MM.1S (cell line): Measurements from ENCODE around the gene TMCO4.

Experiments
- DNase-seq: peaks from one replicate; pipeline ENCODE4 v3.0.0-alpha.2; 2015
- H2AFZ ChIP-seq: fragments of 300-600 bp; sonication (generic); 2 replicates; pipeline ENCODE4 v1.6.0; 2016; ENCODE audit warnings: antibody characterized with exemption, low read length
- H3F3A ChIP-seq: fragments of 300-600 bp; sonication (generic); 2 replicates; pipeline ENCODE4 v1.6.1; 2016; ENCODE audit warnings: mild to moderate bottlenecking, antibody characterized with exemption, low read length, moderate library complexity, mixed read lengths; ENCODE audit not compliant: insufficient read depth
- H3K27ac ChIP-seq: fragments of 300-600 bp; sonication (generic); 2 replicates; pipeline ENCODE4 v1.5.1; 2016; ENCODE audit warnings: mild to moderate bottlenecking, low read length
- H3K27me3 ChIP-seq: fragments of 300-600 bp; sonication (generic); replicated peaks from 2 replicates; pipeline ENCODE4 v1.6.0; 2016; ENCODE audit warnings: low read length; ENCODE audit not compliant: insufficient read depth
- H3K36me3 ChIP-seq: fragments of 300-600 bp; sonication (generic); replicated peaks from 2 replicates; pipeline ENCODE4 v1.6.1; 2016; ENCODE audit warnings: mild to moderate bottlenecking, low read length, mixed read lengths; ENCODE audit not compliant: insufficient read depth
- H3K4me1 ChIP-seq: fragments of 300-600 bp; sonication (generic); 2 replicates; pipeline ENCODE4 v1.6.1; 2016; ENCODE audit warnings: low read length, mixed read lengths
- H3K4me2 ChIP-seq: fragments of 300-600 bp; sonication (generic); 2 replicates; pipeline ENCODE4 v1.6.0; 2016; ENCODE audit warnings: low read depth, low read length
- H3K4me3 ChIP-seq: fragments of 300-600 bp; sonication (generic); 2 replicates; pipeline ENCODE4 v1.5.1; 2016; ENCODE audit warnings: low read length, mixed read lengths
- H3K79me2 ChIP-seq: fragments of 300-600 bp; sonication (generic); 2 replicates; pipeline ENCODE4 v1.6.1; 2016; ENCODE audit warnings: mixed run types, low read length, mixed read lengths
- H3K9ac ChIP-seq: fragments of 300-600 bp; sonication (generic); 2 replicates; pipeline ENCODE4 v1.6.1; 2016; ENCODE audit warnings: low read length, mixed read lengths
- H3K9me2 ChIP-seq: fragments of 300-600 bp; sonication (generic); replicated peaks from 2 replicates; pipeline ENCODE4 v1.6.1; 2016; ENCODE audit warnings: mild to moderate bottlenecking, low read length, mixed read lengths; ENCODE audit not compliant: insufficient read depth
- H3K9me3 ChIP-seq: fragments of 300-600 bp; sonication (generic); replicated peaks from 2 replicates; pipeline ENCODE4 v1.6.1; 2016; ENCODE audit warnings: mild to moderate bottlenecking, low read length, mixed read lengths; ENCODE audit not compliant: insufficient read depth
- H4K20me1 ChIP-seq: fragments of 300-600 bp; sonication (generic); 2 replicates; pipeline ENCODE4 v1.6.1; 2016; ENCODE audit warnings: mild to moderate bottlenecking, low read length, moderate library complexity, mixed read lengths; ENCODE audit not compliant: insufficient read depth
- EZH2 ChIP-seq: fragments of 300-600 bp; sonication (generic); optimal IDR thresholded peaks from 2 replicates; pipeline ENCODE3; 2017; ENCODE audit warnings: low read depth, mild to moderate bottlenecking, antibody characterized with exemption, low read length, mixed read lengths
- EZH2phosphoT487 ChIP-seq: fragments of 300-600 bp; sonication (generic); IDR thresholded peaks from 2 replicates; pipeline ENCODE4 v1.6.1; 2018; ENCODE audit warnings: antibody characterized with exemption, low read length
- TF ChIP-seq, protein P1 (sequence below): fragments of 300-600 bp; sonication (generic); IDR thresholded peaks from 2 replicates; pipeline ENCODE4 v1.5.1; 2016; ENCODE audit warnings: antibody characterized with exemption, low read length, mixed read lengths

Gene TMCO4

DNA sequence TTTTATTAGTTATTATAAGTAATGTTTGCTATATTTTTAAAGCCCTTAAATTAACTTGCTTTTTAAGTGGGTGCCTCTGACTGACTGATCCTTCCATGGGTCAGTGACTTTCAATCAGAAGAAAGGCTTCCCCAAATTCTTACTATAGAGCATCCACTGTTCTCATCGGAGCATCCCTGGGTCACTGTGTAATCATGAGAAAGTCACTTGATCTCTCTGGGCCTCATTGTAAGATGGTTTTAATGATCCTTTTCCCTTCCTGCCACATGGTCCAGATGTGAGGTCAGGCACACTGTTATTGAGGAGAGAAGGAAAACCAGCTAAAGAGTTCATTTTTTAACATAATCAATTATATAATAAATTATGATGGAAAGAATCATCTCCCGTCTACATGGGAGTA lies 166.6 kb downstream of the TMCO4 start:
- no peak for DNase-seq
- no peaks in the 10 kb centered on the region for H3K9me2 ChIP-seq

More for the DNA sequence above, 166.6 kb downstream of the TMCO4 start:
- H3K9me3 ChIP-seq: no peaks in the 10 kb centered on the region
- H3K4me3 ChIP-seq: no peak overlapping the region
- no peaks in the 10 kb centered on the region for H3K4me1 ChIP-seq
- no peaks in the 10 kb centered on the region for H3K27me3 ChIP-seq
- H3K9ac ChIP-seq: no peak overlapping the region
- H3K4me2 ChIP-seq: no peak overlapping the region
- H3F3A ChIP-seq: no peaks in the 10 kb centered on the region
- H3K36me3 ChIP-seq: no peaks in the 10 kb centered on the region
- TF ChIP-seq EZH2phosphoT487 (no peak), EZH2 (no peak)
- TF ChIP-seq, protein P1, sequence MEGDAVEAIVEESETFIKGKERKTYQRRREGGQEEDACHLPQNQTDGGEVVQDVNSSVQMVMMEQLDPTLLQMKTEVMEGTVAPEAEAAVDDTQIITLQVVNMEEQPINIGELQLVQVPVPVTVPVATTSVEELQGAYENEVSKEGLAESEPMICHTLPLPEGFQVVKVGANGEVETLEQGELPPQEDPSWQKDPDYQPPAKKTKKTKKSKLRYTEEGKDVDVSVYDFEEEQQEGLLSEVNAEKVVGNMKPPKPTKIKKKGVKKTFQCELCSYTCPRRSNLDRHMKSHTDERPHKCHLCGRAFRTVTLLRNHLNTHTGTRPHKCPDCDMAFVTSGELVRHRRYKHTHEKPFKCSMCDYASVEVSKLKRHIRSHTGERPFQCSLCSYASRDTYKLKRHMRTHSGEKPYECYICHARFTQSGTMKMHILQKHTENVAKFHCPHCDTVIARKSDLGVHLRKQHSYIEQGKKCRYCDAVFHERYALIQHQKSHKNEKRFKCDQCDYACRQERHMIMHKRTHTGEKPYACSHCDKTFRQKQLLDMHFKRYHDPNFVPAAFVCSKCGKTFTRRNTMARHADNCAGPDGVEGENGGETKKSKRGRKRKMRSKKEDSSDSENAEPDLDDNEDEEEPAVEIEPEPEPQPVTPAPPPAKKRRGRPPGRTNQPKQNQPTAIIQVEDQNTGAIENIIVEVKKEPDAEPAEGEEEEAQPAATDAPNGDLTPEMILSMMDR: no peak
- H3K27ac ChIP-seq: no peak overlapping the region
- no peaks in the 10 kb centered on the region for H4K20me1 ChIP-seq
- H3K79me2 ChIP-seq: no peaks in the 10 kb centered on the region
- no peak overlapping the region for H2AFZ ChIP-seq
